Mucosa of descending colon (tissue), 3 donors: ENCODE results near the gene TMEM203. TPM values are rescaled to one million over a fixed set of nuclear protein-coding genes. Genes with fewer than 3 reads are reported as not detected.

ENCODE experiments used
- ATAC-seq: fragments of 200-7000 bp; cut with Tn5 transposase; one replicate; pipeline ENCODE4 v1.9.1; 2020; ENCODE audit warnings: mild to moderate bottlenecking, moderate library complexity
- DNase-seq, 3 donors: peaks; one replicate each; pipeline ENCODE4 v3.0.0-alpha.2; 2020
- H3K36me3 ChIP-seq: fragments of 200-600 bp; one replicate; pipeline ENCODE4 v1.8.0; 2021; ENCODE audit warnings: low read depth, mild to moderate bottlenecking
- H3K4me1 ChIP-seq: fragments of 200-600 bp; one replicate; pipeline ENCODE4 v1.8.0; 2021; ENCODE audit warnings: low read depth, mild to moderate bottlenecking
- H3K4me3 ChIP-seq: fragments of 200-600 bp; one replicate; pipeline ENCODE4 v1.8.0; 2021; ENCODE audit warnings: mild to moderate bottlenecking
- H3K9me3 ChIP-seq: fragments of 200-600 bp; one replicate; pipeline ENCODE4 v1.8.0; 2021; ENCODE audit warnings: mild to moderate bottlenecking
- intact Hi-C, 2 donors: fragments of 100-400 bp; cut with DNase I in 1 of 2; cut with micrococcal nuclease in 1 of 2; formaldehyde crosslinking; loops; one replicate each; pipeline versions ENCODE4 v1.11.0 to v1.11.1; 2022; cut with DNase I, micrococcal nuclease
- total RNA-seq, 3 donors: library from RNA; stranded (reverse); fragmentation: NEBNext Ultra II Directional in 2 of 3; extraction: Animal tissue kit (Norgen Biotek cat#: 25700) in 2 of 3; gene quantifications; one replicate each; pipeline versions ENCODE4 v1.2.1 to v1.2.4, GENCODE V29; 2021 to 2023
- TF ChIP-seq, protein P1 (sequence below): fragments of 200-600 bp; IDR thresholded peaks from one replicate; pipeline ENCODE4 v1.8.0; 2022; ENCODE audit warnings: antibody characterized with exemption, mild to moderate bottlenecking
- donor health status: DM: no; HTN: no; CAD: no; lungs with moderate emphysema.
- donor health status: DM: no; HTN: no; CAD: no.
- donor health status: DM: no; HTN: yes; CAD: no.

Gene TMEM203
- total RNA-seq, 3 donors from 2014 or later: 30.6 to 40.4 (median 40.0) TPM

DNA sequence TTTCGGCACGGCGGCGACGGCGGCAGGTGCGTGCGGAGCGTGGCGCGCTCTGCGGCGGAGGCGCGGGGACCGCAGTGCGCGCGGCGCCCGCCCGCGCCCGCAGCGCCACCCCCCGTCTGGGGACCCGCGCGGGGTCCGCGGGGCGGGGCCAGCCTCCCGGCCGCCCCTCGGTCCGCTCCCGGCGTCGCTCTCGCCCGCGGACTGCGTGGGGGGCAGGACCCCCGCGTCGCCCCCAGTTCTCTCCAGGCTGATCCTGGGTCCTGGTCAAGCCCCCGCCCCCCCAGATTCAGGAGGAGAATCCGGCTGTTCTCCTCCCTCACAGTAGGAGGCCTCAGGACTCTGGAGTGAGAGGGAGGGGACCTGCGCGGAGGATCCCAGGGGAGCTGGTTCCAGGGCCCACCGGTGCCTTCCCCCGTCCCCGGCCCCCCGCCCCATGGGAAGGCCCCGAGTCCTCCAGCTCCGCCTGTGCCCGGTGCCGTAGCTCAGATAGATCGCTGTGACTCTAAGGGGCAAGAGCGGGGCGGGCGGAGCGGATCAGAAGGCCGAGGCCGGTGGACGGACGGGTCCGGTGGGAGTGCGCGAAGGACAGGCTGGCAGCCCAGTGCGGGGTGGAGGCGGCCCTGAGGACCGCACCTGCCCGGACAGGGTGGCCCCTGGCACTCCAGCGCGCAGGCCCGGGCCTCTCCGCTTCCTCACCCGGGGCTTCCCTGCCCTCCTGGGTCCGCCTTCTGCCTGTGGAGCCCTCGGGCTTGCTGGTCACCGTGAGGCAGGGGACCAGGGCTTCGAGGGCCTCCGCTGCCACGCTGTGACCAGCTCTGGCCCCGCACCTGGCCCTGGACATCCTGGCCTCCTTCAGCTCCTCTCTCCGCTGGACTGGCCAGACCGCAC is 17.0 kb upstream of the TMEM203 start, which contains the start of gene RNF208:
RNF208 (minus strand) TSS at position 51 of the 888 bp plus-strand sequence. CDS start 1,028 bp downstream, outside the sequence.
- intact Hi-C loops: no loop called here
- Histone ChIP-seq H3K36me3 (no peaks in the 10 kb centered on the region), H3K4me1 (peaks cover 37% of the 10 kb centered on the region), H3K4me3 (peak within 1 kb of the TSS; percentile 42), H3K9me3 (no peaks in the 10 kb centered on the region)
- peak; percentile 19 for ATAC-seq
- peak in 2 of 3 donors; percentile 38 to 74 for DNase-seq
- TF ChIP-seq, protein P1, sequence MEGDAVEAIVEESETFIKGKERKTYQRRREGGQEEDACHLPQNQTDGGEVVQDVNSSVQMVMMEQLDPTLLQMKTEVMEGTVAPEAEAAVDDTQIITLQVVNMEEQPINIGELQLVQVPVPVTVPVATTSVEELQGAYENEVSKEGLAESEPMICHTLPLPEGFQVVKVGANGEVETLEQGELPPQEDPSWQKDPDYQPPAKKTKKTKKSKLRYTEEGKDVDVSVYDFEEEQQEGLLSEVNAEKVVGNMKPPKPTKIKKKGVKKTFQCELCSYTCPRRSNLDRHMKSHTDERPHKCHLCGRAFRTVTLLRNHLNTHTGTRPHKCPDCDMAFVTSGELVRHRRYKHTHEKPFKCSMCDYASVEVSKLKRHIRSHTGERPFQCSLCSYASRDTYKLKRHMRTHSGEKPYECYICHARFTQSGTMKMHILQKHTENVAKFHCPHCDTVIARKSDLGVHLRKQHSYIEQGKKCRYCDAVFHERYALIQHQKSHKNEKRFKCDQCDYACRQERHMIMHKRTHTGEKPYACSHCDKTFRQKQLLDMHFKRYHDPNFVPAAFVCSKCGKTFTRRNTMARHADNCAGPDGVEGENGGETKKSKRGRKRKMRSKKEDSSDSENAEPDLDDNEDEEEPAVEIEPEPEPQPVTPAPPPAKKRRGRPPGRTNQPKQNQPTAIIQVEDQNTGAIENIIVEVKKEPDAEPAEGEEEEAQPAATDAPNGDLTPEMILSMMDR: no peak

DNA sequence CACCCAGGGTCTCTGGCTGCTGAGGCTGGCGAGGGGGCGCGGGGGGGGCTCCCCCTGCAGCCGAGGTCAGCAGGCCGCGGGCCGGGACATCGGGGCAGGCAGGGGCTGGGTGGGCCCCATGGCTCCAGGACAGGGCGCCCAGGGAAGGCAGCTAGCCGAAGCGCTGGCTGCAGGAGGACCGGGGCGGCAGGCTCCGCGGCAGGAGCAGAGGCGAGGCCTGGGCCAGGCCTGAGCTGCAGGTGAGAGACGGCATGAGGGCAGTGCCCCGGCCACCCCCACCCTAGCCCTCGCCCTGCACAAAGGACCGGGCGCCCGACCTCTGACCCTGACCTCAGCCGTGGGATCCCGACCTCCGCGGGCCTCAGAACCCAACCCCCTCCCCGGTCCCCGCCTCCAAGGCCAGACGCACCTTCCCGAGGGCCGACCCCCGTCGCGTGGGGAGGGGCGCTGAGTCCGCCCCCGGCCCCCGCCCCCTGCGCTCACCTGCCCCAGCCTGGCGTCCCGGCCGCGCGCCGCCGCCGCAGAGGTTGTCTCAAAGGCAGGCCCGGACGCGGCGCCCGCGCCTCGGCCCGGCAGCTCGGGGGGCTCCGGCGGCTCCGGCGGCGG is 16.2 kb upstream of the TMEM203 start:
- ATAC-seq (no peak), DNase-seq (peak in 2 of 3 donors; percentile 35 to 68)
- Histone ChIP-seq H3K9me3 (no peaks in the 10 kb centered on the region), H3K4me1 (peaks cover 29% of the 10 kb centered on the region), H3K4me3 (no peak overlapping the region), H3K36me3 (no peaks in the 10 kb centered on the region)
- intact Hi-C loops: no loop called here
- TF ChIP-seq, protein P1: no peak

DNA sequence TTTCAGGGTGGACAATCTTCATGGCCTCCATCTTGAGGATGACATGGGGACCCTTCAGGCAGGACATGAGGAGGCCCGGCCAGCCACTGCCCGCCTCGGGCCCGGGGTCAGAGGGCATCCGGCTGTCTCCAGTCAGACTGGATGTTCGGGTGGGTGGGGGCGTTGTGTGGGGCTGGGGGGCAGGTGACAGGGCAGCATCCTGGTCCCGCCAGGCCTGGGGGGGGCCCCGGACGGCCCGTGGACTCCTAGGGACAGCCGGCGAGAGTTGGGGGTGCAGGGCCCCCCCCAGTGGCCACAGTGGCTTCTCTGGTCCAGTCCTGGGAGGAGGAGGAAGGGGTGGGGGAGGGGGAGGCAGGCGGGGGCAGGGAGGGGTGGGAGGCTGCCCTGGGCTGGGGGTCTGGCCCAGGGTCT is 15.7 kb upstream of the TMEM203 start:
- Histone ChIP-seq H3K9me3 (no peaks in the 10 kb centered on the region), H3K36me3 (no peaks in the 10 kb centered on the region), H3K4me1 (peaks cover 29% of the 10 kb centered on the region), H3K4me3 (no peak overlapping the region)
- TF ChIP-seq, protein P1: no peak
- intact Hi-C loops: no loop called here
- DNase-seq: peak in 1 of 3 donors; percentile 20
- ATAC-seq: no peak

DNA sequence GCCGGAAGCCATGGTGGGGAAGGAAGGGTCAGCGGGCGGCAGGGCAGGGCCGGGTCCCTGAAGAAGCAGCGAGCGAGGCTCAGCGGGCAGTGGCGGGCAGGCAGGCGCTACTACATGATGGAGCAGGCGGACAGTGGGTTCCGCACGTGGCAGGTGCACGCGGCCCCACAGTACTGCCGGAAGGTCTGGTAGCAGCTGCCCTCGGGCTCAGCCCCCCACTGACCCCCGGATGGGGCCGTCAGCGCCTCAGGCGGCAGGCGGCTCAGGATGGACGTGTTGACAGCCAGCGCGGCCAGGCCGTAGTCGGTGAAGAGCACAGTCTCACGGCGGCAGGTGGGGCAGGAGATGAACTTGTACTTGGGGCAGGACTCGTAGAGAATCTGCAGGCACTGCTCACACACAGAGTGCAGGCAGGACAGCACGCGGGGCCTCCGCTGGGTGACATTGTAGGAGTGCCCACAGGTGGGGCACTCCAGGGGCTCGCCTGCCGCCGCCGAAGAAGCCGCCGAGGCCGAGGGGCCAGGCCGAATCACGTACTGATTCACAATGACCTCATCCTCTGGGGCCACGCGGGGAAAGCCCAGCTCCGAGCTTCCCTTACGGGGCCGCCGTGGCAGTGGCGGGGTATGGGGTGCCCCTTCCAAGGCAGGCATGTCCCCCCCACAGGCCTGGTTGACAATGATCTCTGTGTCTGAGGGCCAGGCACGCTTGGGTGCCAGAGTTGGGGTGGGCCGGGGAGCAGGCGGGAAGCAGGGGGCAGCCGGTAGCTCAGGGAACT is 15.1 kb upstream of the TMEM203 start:
- intact Hi-C loops: no loop called here
- Histone ChIP-seq H3K4me1 (peaks cover 29% of the 10 kb centered on the region), H3K36me3 (no peaks in the 10 kb centered on the region), H3K9me3 (no peaks in the 10 kb centered on the region), H3K4me3 (no peak overlapping the region)
- ATAC-seq (no peak), DNase-seq (no peak)
- TF ChIP-seq, protein P1: no peak

DNA sequence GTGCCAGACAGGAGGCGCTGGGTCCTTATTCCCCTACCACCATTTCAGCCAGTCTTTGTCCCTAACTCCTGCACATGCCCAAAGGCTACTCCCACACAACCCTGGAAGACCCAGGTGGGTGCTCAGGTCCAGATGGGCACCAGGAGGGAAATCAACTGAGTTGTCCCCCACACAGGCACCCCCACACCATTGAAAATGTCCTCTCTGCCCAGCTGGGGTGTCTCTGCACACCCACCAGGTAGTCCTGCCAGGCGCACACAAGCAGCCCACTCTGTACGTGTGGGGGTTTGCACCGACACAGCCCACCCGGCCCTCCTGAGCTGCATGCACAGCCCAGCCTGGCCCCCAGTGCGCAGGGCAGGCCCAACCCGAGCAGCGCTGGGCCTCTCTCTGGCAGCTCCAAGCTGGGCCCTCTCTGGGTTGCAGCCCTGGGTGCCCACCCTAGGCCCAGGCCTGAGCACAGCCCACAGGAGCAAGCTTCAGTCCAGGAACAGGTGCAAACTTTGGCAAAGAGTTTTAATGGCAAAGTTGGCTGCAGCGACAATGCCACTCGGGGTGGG is 14.4 kb upstream of the TMEM203 start:
- intact Hi-C loops: no loop called here

More for the DNA sequence above, 14.4 kb upstream of the TMEM203 start:
- TF ChIP-seq, protein P1: no peak
- Histone ChIP-seq H3K4me1 (peaks cover 29% of the 10 kb centered on the region), H3K36me3 (no peaks in the 10 kb centered on the region), H3K4me3 (no peak overlapping the region), H3K9me3 (no peaks in the 10 kb centered on the region)
- no peak for DNase-seq
- ATAC-seq: no peak
